Retinal pigment epithelial cell (primary cell): ENCODE data around the gene CLEC16A.

ENCODE experiments used
- DNase-seq: peaks from one replicate; pipeline ENCODE4 v3.0.0-alpha.2; 2010; ENCODE audit warnings: low read depth
- H3K4me3 ChIP-seq: 2 replicates; pipeline ENCODE4 v1.5.1; 2011; ENCODE audit warnings: mild to moderate bottlenecking, low read length, control low read depth, moderate library complexity
- TF ChIP-seq, protein P1 (sequence below): conservative IDR thresholded peaks from 2 replicates; pipeline ENCODE4 v1.5.1; 2011; ENCODE audit warnings: low read depth, low read length, control low read depth, inconsistent platforms

CLEC16A gene

DNA sequence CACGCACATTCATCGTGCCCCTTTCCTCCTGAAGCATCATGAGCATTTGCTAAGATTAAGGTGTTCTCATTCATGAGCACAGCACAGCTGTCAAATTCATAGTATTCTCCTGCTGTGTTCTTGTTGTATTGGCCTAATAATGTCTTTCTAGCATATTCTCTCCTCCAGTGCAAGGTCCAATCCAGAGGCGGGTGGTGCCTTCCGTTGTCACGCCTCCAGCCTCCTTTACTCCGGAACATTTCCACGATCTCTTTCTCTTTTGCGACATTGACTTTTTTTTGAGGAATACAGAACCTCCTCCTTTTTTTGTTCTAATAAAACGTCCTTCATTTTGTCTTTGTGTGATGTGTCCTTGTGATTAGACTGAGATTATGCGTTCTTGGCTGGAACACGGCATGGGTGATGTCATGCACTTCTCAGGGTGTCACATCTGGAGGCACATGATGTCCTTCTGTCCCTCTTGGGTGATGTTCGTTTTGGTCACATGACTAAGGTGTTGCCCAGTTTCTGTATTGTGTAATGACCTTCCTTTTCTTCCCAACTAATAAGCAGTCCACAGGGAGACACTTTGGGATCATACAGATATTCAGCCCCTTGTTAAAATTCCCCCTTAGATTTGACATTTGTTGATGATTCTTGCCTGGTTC is 66.3 kb downstream of the CLEC16A start:
- H3K4me3 ChIP-seq, result no peak overlapping the region
- no peak for DNase-seq
- TF ChIP-seq, protein P1, sequence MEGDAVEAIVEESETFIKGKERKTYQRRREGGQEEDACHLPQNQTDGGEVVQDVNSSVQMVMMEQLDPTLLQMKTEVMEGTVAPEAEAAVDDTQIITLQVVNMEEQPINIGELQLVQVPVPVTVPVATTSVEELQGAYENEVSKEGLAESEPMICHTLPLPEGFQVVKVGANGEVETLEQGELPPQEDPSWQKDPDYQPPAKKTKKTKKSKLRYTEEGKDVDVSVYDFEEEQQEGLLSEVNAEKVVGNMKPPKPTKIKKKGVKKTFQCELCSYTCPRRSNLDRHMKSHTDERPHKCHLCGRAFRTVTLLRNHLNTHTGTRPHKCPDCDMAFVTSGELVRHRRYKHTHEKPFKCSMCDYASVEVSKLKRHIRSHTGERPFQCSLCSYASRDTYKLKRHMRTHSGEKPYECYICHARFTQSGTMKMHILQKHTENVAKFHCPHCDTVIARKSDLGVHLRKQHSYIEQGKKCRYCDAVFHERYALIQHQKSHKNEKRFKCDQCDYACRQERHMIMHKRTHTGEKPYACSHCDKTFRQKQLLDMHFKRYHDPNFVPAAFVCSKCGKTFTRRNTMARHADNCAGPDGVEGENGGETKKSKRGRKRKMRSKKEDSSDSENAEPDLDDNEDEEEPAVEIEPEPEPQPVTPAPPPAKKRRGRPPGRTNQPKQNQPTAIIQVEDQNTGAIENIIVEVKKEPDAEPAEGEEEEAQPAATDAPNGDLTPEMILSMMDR, result no peak

DNA sequence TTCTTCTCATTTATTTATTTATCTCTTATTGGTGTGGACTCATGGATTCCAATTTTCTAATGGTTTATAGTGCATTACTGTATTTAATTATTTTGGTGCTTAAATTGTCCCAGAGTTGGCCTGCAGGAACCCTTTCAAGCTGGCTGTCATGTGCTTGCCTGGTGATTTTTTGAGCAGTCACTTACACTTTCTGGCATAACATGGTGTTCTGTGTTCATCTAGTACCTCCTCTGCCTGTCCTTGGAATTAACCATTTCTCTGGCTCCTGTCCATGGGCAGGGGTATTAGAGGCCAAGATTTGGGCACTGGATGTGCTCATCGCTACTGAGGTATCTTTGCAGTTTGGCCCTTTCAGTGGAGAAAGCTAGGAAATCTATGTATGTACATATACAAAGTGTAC is 67.0 kb downstream of the CLEC16A start:
- no peak overlapping the region for H3K4me3 ChIP-seq
- DNase-seq, result no peak
- TF ChIP-seq, protein P1, result no peak

DNA sequence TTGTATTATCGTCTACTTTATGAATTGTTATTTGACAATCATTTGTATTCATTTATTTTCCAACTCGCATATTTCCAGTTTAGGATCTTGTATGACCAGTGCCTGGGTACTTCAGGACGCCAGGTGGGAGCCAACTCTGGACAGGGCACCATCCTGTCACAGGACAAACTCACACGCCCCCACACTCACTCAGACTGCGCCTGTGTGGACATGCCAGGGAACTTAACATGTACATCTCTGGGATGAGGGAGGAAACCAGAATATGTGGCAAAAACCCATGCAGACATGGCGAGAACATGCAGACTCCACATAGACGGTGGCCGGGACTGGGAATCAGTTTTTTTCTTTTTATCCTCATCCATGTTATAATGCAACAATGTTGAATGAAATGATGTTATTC is 68.5 kb downstream of the CLEC16A start:
- no peak for DNase-seq
- H3K4me3 ChIP-seq, result no peak overlapping the region
- TF ChIP-seq, protein P1, result no peak

DNA sequence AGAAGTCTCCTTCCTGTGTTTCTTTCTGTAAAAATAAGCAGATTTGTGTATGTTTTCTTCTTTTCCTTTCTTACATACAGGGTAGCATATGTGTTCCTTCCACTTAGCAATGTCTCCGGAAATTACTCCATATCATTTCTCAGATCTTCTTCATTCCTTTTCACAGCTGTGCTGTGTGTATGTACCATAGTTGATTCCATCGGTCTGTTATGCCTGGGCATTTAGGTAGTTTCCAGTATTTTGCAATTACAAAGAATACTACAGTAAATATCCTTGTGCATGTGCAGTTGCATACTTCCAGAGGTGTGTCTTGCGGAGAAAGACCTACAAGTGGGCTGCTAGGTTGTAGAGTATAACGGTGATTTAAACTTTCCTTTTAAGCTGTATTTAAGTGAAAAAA is 69.8 kb downstream of the CLEC16A start:
- no peak for DNase-seq
- TF ChIP-seq, protein P1, result no peak
- H3K4me3 ChIP-seq, result no peak overlapping the region

DNA sequence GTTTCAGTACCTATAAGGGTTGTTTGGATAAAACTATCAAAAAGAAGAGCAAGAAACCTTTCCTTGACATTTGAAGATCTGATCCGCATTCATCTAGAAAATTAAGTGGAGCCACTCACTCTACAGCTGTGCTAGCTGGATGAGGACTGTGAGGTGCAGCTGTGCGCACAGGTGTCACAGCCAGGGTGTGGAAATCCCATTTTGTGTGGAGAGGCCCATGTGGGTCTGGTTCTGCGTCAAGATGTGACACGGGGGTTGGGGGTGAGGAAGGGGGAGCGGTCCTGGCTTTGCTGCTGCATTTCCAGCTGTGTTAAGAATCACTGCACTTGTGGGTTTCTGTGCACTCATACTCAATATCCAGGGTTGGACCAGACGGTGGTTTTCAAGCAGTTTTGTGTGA is 70.7 kb downstream of the CLEC16A start:
- DNase-seq, result no peak
- no peak overlapping the region for H3K4me3 ChIP-seq
- TF ChIP-seq, protein P1, result no peak

DNA sequence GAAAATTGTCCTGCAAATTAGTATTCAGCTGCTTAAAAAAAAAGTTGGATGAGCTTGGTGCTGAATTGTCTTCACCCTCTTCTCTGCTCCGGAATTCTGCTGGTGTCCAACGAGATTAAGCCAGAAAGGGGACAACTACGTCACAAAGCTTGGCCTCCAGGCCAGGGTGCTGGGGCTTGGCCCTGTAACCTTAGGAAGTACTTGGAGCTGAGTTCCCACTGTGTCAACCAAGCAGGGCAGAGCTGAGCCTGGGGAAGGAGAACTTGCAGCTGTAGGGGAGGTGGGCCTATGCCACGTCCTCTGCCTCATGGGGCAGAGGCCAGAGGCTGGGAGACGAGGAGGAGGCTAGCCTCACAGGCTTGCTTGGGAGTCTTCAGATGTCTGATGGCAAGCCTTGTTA is 71.2 kb downstream of the CLEC16A start:
- TF ChIP-seq, protein P1, result no peak
- no peak for DNase-seq
- no peak overlapping the region for H3K4me3 ChIP-seq

DNA sequence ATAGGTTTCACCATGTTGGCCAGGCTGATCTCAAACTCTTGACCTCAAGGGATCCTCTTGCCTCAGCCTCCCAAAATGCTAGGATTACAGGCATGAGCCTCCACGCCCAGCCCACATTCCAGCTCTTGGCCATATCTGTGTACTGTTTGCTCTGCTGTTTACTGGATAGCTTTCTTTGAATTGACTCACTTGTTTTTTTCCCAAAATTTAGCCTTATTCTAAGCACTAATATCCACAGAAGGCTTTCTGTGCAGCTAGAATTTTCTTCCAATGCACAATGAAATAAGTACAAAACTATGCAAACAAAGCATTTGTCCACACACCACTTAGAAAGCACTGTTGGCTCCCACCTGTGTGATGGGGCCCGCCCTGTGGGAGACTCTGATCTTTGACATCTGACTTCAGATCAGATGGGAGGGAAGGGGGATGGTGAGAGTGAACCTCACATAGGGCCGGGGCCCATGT is 72.2 kb downstream of the CLEC16A start:
- DNase-seq, result no peak
- TF ChIP-seq, protein P1, result no peak
- H3K4me3 ChIP-seq, result no peak overlapping the region
